Left renal pelvis (tissue), 4 donors: ENCODE measurements around the gene ROCK2. TPM values are rescaled to one million over a fixed set of nuclear protein-coding genes. Genes with fewer than 3 reads are reported as not detected.

Experiments used
- DNase-seq, 4 donors: peaks; one replicate each; pipeline ENCODE4 v3.0.0-alpha.2; 2013; ENCODE audit warnings: low read depth in 4 of 4, low spot score in 3 of 4
- polyA plus RNA-seq, 4 donors: library from polyadenylated mRNA; unstranded; fragments of 120-200 nt; gene quantifications; one replicate each; pipeline ENCODE4 v1.2.1, GENCODE V29; 2013; ENCODE audit not compliant: insufficient read length in 4 of 4

ROCK2 gene
- polyA plus RNA-seq, 4 donors, result 37.5 to 45.0 (median 43.2) TPM

- no peak for DNase-seq
Observed at GRCh38 chr2:11368059-11368572, 23.7 kb upstream of the ROCK2 start.

GRCh38 chr2:11367170-11367730, 22.8 kb upstream of the ROCK2 start:
- DNase-seq, result no peak

- no peak for DNase-seq
Observed at GRCh38 chr2:11366326-11366741, 21.9 kb upstream of the ROCK2 start.

- DNase-seq, result no peak
Observed at GRCh38 chr2:11365096-11365879, 20.9 kb upstream of the ROCK2 start.

- DNase-seq, result no peak
Observed at GRCh38 chr2:11364565-11364887, 20.1 kb upstream of the ROCK2 start.

- DNase-seq, result no peak
Observed at GRCh38 chr2:11363868-11364564, 19.6 kb upstream of the ROCK2 start.

- DNase-seq, result no peak
Observed at GRCh38 chr2:11359865-11360264, 15.4 kb upstream of the ROCK2 start.

- DNase-seq, result no peak
Observed at GRCh38 chr2:11357428-11357972, 13.1 kb upstream of the ROCK2 start.

- no peak for DNase-seq
Observed at GRCh38 chr2:11356764-11357163, 12.3 kb upstream of the ROCK2 start.

GRCh38 chr2:11355194-11356053, 11.0 kb upstream of the ROCK2 start:
- no peak for DNase-seq

- no peak for DNase-seq
Observed at GRCh38 chr2:11354363-11355154, 10.1 kb upstream of the ROCK2 start.

- no peak for DNase-seq
Observed at GRCh38 chr2:11352781-11353537, 8.5 kb upstream of the ROCK2 start.

- DNase-seq, result no peak
Observed at GRCh38 chr2:11348209-11348749, 3.8 kb upstream of the ROCK2 start.

GRCh38 chr2:11347403-11347959, 3.0 kb upstream of the ROCK2 start:
- no peak for DNase-seq

GRCh38 chr2:11346023-11346482, 1.6 kb upstream of the ROCK2 start:
- DNase-seq, result no peak

GRCh38 chr2:11344956-11345677, 681 bp upstream of the ROCK2 start:
- DNase-seq, result peak in 2 of 4 donors; percentile 53 to 54

GRCh38 chr2:11343650-11344341, 640 bp downstream of the ROCK2 start:
- peak in 2 of 4 donors; percentile 29 to 39 for DNase-seq
